ENCODE data around the gene MPP3.

- 0 out of 2 replicates have a peak, but pooled peaks have one; percentile 26 for TF ChIP-seq CTCF (conservative IDR thresholded peaks at IDR 0.05; ENCODE audit: low read depth, low read length)
- no peak for TF ChIP-seq EZH2 (IDR thresholded peaks at IDR 0.05; ENCODE audit: low read length, unreplicated experiment)
- TF ChIP-seq EZH2phosphoT487 (IDR thresholded peaks at IDR 0.05; ENCODE audit: borderline replicate concordance, low read length), result no peak
Observed at GRCh38 chr17:43873091-43873490, 40.1 kb upstream of the MPP3 start.
